Right hindlimb (tissue), 1 donor: Measurements from ENCODE around the gene KMT2D.

Experiments used
- DNase-seq: peaks from one replicate; pipeline ENCODE4 v3.0.0-alpha.2; 2018

KMT2D gene

GRCh38 chr12:49018261-49019119, 42.1 kb downstream of the KMT2D start, which contains the start of gene PRKAG1:
TSS of gene PRKAG1 (minus strand) at chr12:49018776. CDS start at chr12:49018740, 36 bp downstream.
- DNase-seq: peak; percentile 98

- peak; percentile 68 for DNase-seq
Measured at GRCh38 chr12:49017891-49018260, 42.7 kb downstream of the KMT2D start.

GRCh38 chr12:49015196-49015595, 45.4 kb downstream of the KMT2D start:
- DNase-seq: no peak

GRCh38 chr12:49014547-49014946, 46.0 kb downstream of the KMT2D start:
- no peak for DNase-seq

- no peak for DNase-seq
Measured at GRCh38 chr12:49013428-49013827, 47.2 kb downstream of the KMT2D start.

GRCh38 chr12:49012739-49013138, 47.9 kb downstream of the KMT2D start:
- no peak for DNase-seq
